Upper lobe of right lung (tissue), 1 donor: ENCODE results near the gene SULT1C4. TPM values are rescaled to one million over a fixed set of nuclear protein-coding genes. Genes with fewer than 3 reads are reported as not detected.

Experiments
- ATAC-seq: fragments of 200-7000 bp; cut with Tn5 transposase; one replicate; pipeline ENCODE4 v1.9.1; 2020; ENCODE audit warnings: mild to moderate bottlenecking, moderate library complexity
- DNase-seq: peaks from one replicate; pipeline ENCODE4 v3.0.0-alpha.2; 2020
- H3K27ac ChIP-seq: fragments of 200-600 bp; one replicate; pipeline ENCODE4 v1.8.0; 2022
- H3K27me3 ChIP-seq: fragments of 200-600 bp; one replicate; pipeline ENCODE4 v1.8.0; 2022; ENCODE audit warnings: mild to moderate bottlenecking
- H3K36me3 ChIP-seq: fragments of 200-600 bp; one replicate; pipeline ENCODE4 v1.8.0; 2022
- H3K4me1 ChIP-seq: fragments of 200-600 bp; one replicate; pipeline ENCODE4 v1.8.0; 2022
- H3K4me3 ChIP-seq: fragments of 200-600 bp; one replicate; pipeline ENCODE4 v1.8.0; 2022; ENCODE audit warnings: mild to moderate bottlenecking
- H3K9me3 ChIP-seq: fragments of 200-600 bp; one replicate; pipeline ENCODE4 v1.8.0; 2022
- intact Hi-C: fragments of 100-400 bp; cut with DNase I; formaldehyde crosslinking; loops from one replicate; pipeline ENCODE4 v1.11.0; 2022
- total RNA-seq: library from RNA; stranded (reverse); fragmentation: NEBNext Ultra II Directional; extraction: Animal tissue kit (Norgen Biotek cat#: 25700); gene quantifications from one replicate; pipeline ENCODE4 v1.2.1, GENCODE V29; 2021
- TF ChIP-seq, protein P1 (sequence below): fragments of 200-600 bp; IDR thresholded peaks from one replicate; pipeline ENCODE4 v1.8.0; 2022; ENCODE audit warnings: antibody characterized with exemption
- donor health status: DM: no; HTN: yes; CAD: no; lungs with severe emphysema.

The SULT1C4 gene
- total RNA-seq, 1 donor from 2014 or later, result 11.6 TPM

GRCh38 chr2:108370080-108370479 is 7.7 kb upstream of the SULT1C4 start:
- intact Hi-C loops, result no loop called here
- H3K4me3 ChIP-seq, result no peak overlapping the region
- no peaks in the 10 kb centered on the region for H3K4me1 ChIP-seq
- H3K36me3 ChIP-seq, result no peaks in the 10 kb centered on the region
- ATAC-seq (no peak), DNase-seq (no peak)
- H3K27ac ChIP-seq, result no peak overlapping the region
- TF ChIP-seq, protein P1, sequence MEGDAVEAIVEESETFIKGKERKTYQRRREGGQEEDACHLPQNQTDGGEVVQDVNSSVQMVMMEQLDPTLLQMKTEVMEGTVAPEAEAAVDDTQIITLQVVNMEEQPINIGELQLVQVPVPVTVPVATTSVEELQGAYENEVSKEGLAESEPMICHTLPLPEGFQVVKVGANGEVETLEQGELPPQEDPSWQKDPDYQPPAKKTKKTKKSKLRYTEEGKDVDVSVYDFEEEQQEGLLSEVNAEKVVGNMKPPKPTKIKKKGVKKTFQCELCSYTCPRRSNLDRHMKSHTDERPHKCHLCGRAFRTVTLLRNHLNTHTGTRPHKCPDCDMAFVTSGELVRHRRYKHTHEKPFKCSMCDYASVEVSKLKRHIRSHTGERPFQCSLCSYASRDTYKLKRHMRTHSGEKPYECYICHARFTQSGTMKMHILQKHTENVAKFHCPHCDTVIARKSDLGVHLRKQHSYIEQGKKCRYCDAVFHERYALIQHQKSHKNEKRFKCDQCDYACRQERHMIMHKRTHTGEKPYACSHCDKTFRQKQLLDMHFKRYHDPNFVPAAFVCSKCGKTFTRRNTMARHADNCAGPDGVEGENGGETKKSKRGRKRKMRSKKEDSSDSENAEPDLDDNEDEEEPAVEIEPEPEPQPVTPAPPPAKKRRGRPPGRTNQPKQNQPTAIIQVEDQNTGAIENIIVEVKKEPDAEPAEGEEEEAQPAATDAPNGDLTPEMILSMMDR, result no peak
- H3K27me3 ChIP-seq, result no peaks in the 10 kb centered on the region
- H3K9me3 ChIP-seq, result no peaks in the 10 kb centered on the region

GRCh38 chr2:108376774-108377173 is 980 bp upstream of the SULT1C4 start:
- ATAC-seq, result no peak
- H3K4me3 ChIP-seq, result no peak overlapping the region
- TF ChIP-seq, protein P1, result no peak
- no peaks in the 10 kb centered on the region for H3K9me3 ChIP-seq
- no peak for DNase-seq
- intact Hi-C loops, result no loop called here
- H3K27ac ChIP-seq, result peak overlapping the region; percentile 80
- H3K4me1 ChIP-seq, result no peaks in the 10 kb centered on the region
- H3K27me3 ChIP-seq, result no peaks in the 10 kb centered on the region
- no peaks in the 10 kb centered on the region for H3K36me3 ChIP-seq

DNA sequence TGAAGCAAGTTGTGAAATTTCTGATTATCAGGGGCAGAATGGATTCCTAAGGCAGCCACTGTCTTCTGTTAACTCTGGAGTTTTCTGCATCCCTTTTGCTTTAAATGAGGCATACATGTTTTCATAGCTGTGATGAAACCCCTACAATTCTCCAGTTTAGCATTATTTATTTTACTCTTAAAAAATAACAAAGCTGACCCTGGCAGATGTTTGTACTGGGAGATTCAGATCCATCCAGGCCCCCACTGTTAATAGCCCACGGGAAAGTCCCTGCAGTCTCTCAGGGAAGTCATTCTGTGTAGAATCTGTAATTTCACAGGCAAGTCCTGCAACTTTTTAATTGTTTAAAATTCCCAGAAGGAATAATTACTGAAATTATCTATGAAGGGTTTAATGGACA is 353 bp upstream of the SULT1C4 start:
- TF ChIP-seq, protein P1, result no peak
- DNase-seq, result no peak
- no peak for ATAC-seq
- Histone ChIP-seq H3K27me3 (no peaks in the 10 kb centered on the region), H3K36me3 (no peaks in the 10 kb centered on the region), H3K27ac (peak overlapping the region; percentile 80), H3K9me3 (no peaks in the 10 kb centered on the region), H3K4me1 (no peaks in the 10 kb centered on the region), H3K4me3 (peak overlapping the region; percentile 46)
- intact Hi-C loops, result no loop called here

DNA sequence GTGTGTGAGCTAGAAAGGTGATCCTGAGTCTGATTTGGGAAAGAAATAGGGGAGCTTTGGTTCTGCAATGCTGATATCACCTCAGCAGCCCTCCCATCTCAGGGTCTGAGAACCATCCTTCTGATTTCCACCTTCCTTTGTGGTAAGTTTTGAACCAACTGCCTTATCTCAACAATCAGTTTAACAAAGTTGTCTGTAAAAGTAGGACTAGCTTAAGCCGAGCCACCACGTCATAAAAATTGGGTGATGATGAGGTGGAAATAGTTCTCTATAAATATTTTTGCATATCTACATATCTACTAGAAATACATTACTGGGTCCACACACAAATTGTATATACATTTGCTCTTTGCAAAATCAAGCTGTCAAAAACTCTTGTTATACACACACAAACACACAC is 1.1 kb downstream of the SULT1C4 start:
- intact Hi-C loops, result no loop called here
- Histone ChIP-seq H3K27me3 (no peaks in the 10 kb centered on the region), H3K4me3 (peak overlapping the region; percentile 46), H3K36me3 (no peaks in the 10 kb centered on the region), H3K27ac (peak overlapping the region; percentile 80), H3K9me3 (no peaks in the 10 kb centered on the region), H3K4me1 (no peaks in the 10 kb centered on the region)
- no peak for DNase-seq
- no peak for ATAC-seq
- TF ChIP-seq, protein P1, result no peak

DNA sequence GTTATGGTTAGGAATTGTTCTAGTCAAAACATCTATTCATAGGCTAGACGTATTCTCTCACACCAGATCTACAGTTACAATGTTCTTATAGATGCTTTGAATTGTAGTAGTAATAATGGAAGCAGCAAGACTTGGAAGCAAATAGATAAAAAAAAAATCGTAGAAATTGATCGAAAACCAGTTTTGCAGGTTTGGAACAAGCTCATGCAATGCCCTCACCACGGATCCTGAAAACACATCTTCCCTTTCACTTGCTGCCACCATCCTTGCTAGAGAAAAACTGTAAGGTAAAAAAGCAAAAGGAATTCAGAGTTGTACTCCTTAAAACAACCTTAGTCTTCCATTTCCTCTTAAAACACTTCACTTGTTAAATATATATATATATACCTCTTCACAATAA is 4.4 kb downstream of the SULT1C4 start:
- no peak overlapping the region for H3K4me3 ChIP-seq
- H3K27me3 ChIP-seq, result no peaks in the 10 kb centered on the region
- no peaks in the 10 kb centered on the region for H3K9me3 ChIP-seq
- H3K27ac ChIP-seq, result no peak overlapping the region
- ATAC-seq, result no peak
- intact Hi-C loops, result no loop called here
- H3K36me3 ChIP-seq, result no peaks in the 10 kb centered on the region
- TF ChIP-seq, protein P1, result no peak
- H3K4me1 ChIP-seq, result no peaks in the 10 kb centered on the region
- no peak for DNase-seq

GRCh38 chr2:108383146-108383830 is 5.5 kb downstream of the SULT1C4 start:
- DNase-seq, result no peak
- intact Hi-C loops, result no loop called here

More at GRCh38 chr2:108383146-108383830, 5.5 kb downstream of the SULT1C4 start:
- Histone ChIP-seq H3K4me3 (no peak overlapping the region), H3K9me3 (no peaks in the 10 kb centered on the region), H3K27ac (no peak overlapping the region), H3K4me1 (no peaks in the 10 kb centered on the region), H3K36me3 (no peaks in the 10 kb centered on the region), H3K27me3 (no peaks in the 10 kb centered on the region)
- TF ChIP-seq, protein P1, result no peak
- no peak for ATAC-seq
